ENCODE results near the gene KLB.

DNA sequence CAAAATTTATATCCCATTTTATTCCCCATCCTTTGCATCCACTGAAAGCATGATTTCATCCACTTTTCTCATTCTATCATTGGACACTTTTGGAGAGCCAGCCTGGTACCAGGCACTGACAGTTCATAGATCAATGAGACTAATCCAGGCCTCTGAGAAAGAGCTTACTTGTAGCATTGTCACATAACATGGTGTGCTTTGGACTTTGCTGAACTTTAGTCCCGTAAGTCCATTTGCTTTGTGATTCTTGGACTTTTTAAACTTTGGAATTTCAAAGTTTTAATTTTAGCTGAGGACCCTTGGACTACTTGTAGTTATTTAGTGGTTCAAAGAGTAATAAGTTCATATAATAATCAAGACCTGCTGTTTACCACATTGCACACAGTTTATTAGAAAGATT lies 63.7 kb downstream of the KLB start:
- no peak for TF ChIP-seq EZH2 (IDR thresholded peaks at IDR 0.05; ENCODE audit: borderline replicate concordance, low read depth, low read length, severe bottlenecking)
- TF ChIP-seq, protein P1, sequence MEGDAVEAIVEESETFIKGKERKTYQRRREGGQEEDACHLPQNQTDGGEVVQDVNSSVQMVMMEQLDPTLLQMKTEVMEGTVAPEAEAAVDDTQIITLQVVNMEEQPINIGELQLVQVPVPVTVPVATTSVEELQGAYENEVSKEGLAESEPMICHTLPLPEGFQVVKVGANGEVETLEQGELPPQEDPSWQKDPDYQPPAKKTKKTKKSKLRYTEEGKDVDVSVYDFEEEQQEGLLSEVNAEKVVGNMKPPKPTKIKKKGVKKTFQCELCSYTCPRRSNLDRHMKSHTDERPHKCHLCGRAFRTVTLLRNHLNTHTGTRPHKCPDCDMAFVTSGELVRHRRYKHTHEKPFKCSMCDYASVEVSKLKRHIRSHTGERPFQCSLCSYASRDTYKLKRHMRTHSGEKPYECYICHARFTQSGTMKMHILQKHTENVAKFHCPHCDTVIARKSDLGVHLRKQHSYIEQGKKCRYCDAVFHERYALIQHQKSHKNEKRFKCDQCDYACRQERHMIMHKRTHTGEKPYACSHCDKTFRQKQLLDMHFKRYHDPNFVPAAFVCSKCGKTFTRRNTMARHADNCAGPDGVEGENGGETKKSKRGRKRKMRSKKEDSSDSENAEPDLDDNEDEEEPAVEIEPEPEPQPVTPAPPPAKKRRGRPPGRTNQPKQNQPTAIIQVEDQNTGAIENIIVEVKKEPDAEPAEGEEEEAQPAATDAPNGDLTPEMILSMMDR (IDR thresholded peaks at IDR 0.05; ENCODE audit: borderline replicate concordance, extremely low read depth, low read length, poor library complexity, severe bottlenecking) = no peak

Measured in DND-41 (cell line).